Peyer's patch (tissue), 4 donors: ENCODE results near the gene BCAS3.

Experiments
- POLR2A ChIP-seq, 2 donors: fragments of 450-650 bp; IDR thresholded peaks; one replicate each; pipeline ENCODE4 v1.5.1; 2017; ENCODE audit warnings: antibody characterized with exemption in 2 of 2, mild to moderate bottlenecking in 2 of 2, moderate library complexity in 2 of 2
- TF ChIP-seq, protein P1 (sequence below), 6 experiments: fragments of 450-650 bp in 4 of 6; fragments of 200-600 bp in 2 of 6; sonication (generic) in 1 of 6; IDR thresholded peaks; one replicate each; pipeline ENCODE4 v1.5.1; 2017 to 2019; ENCODE audit warnings: antibody characterized with exemption in 6 of 6, mild to moderate bottlenecking in 3 of 6, moderate library complexity in 1 of 6

- TF ChIP-seq, protein P1, sequence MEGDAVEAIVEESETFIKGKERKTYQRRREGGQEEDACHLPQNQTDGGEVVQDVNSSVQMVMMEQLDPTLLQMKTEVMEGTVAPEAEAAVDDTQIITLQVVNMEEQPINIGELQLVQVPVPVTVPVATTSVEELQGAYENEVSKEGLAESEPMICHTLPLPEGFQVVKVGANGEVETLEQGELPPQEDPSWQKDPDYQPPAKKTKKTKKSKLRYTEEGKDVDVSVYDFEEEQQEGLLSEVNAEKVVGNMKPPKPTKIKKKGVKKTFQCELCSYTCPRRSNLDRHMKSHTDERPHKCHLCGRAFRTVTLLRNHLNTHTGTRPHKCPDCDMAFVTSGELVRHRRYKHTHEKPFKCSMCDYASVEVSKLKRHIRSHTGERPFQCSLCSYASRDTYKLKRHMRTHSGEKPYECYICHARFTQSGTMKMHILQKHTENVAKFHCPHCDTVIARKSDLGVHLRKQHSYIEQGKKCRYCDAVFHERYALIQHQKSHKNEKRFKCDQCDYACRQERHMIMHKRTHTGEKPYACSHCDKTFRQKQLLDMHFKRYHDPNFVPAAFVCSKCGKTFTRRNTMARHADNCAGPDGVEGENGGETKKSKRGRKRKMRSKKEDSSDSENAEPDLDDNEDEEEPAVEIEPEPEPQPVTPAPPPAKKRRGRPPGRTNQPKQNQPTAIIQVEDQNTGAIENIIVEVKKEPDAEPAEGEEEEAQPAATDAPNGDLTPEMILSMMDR (IDR thresholded peaks at IDR 0.05), result no peak
- TF ChIP-seq POLR2A (IDR thresholded peaks at IDR 0.05), result no peak
These were observed 257.1 kb downstream of the BCAS3 start for GRCh38 chr17:60934723-60935122.
